GM20000 (cell line): ENCODE data around the gene WDR36.
A peak's percentile ranks its signal among the peaks of the same experiment; 100 is the strongest.

ENCODE experiments used
- DNase-seq: peaks from one replicate; pipeline ENCODE4 v3.0.0; 2012; ENCODE audit warnings: low spot score
- TF ChIP-seq, protein P1 (sequence below): IDR thresholded peaks from 2 replicates; pipeline ENCODE4 v1.5.1; 2012; ENCODE audit warnings: mild to moderate bottlenecking, control low read depth; ENCODE audit errors: extremely low read depth, missing control alignments

The WDR36 gene

DNA sequence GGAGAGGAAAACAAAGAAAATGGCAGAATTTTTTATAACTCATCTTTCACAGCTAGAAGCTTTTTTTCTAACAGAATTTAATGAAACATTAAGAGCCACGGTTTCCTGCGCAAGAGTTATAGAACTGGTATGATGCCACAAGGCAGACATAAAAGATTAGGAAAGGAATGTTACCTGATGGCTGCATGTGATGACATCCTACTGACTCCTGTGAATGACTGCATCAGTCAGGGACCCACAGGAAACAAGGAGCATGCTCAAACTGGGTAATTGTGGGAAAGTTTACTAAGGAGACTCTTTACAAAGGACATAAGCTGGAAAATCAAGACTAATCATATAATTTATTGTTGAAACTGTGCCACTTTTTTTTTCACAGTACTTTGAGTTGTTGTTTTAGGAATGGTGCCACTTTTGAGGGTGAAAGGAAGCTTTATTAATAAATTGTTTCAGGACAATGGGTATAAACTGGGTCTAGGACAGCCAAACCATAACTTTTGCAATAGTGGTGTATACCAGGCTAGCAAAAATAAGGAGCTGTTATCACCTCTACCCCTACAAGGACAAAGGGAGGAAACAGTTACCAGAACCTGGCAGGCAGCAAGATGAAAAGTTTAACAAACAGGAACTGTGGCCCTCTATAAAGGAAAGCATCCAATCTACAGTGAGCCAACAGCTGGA lies 25.7 kb upstream of the WDR36 start:
- TF ChIP-seq, protein P1, sequence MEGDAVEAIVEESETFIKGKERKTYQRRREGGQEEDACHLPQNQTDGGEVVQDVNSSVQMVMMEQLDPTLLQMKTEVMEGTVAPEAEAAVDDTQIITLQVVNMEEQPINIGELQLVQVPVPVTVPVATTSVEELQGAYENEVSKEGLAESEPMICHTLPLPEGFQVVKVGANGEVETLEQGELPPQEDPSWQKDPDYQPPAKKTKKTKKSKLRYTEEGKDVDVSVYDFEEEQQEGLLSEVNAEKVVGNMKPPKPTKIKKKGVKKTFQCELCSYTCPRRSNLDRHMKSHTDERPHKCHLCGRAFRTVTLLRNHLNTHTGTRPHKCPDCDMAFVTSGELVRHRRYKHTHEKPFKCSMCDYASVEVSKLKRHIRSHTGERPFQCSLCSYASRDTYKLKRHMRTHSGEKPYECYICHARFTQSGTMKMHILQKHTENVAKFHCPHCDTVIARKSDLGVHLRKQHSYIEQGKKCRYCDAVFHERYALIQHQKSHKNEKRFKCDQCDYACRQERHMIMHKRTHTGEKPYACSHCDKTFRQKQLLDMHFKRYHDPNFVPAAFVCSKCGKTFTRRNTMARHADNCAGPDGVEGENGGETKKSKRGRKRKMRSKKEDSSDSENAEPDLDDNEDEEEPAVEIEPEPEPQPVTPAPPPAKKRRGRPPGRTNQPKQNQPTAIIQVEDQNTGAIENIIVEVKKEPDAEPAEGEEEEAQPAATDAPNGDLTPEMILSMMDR: no peak
- DNase-seq: no peak

- TF ChIP-seq, protein P1: no peak
- DNase-seq: no peak
Observed at GRCh38 chr5:111068213-111068612, 23.9 kb upstream of the WDR36 start.

GRCh38 chr5:111069839-111070238 lies 22.3 kb upstream of the WDR36 start:
- DNase-seq: no peak
- TF ChIP-seq, protein P1: no peak

DNA sequence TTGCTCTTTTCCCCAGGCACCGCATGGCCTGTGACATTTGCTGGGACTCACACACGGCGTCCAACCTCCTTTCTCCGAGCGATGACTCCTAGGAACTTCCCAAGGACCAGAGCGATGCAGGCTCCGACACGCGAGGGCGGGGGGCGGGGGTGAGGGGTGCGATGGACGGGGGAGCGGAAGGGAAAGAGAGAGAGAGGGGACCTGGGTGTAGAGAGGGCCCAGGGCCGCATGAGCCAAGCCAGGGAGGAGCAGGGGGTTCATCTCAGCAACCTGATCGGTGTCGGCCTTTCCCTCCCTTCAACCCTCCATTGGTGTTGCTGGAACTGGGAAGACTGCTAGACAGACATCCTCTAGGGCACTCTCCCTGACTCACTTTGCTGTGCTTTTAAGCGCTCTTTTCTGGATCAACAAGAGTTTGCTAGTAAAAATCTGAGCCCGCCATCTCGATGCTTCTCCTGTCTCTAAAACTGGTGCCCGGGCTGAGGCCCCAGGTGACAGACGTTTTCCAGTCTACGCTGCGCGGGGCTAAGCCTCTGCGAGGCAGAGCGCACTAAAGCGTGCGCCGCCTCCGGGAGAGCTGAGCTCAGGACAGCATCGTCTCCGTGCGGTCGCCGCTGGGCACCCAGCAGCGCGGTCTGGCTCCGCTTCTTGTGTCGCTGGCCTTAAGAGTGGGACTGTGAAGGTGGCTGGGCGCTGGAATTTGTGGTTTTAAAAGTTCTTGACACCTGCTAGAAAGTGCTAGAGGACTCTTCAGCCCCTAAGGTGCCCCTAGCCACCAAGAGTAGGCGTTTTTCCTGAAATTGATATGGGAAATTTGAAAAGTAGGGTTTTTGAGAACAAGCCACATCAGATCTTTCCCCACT lies 21.6 kb upstream of the WDR36 start:
- TF ChIP-seq, protein P1: no peak
- DNase-seq: no peak

DNA sequence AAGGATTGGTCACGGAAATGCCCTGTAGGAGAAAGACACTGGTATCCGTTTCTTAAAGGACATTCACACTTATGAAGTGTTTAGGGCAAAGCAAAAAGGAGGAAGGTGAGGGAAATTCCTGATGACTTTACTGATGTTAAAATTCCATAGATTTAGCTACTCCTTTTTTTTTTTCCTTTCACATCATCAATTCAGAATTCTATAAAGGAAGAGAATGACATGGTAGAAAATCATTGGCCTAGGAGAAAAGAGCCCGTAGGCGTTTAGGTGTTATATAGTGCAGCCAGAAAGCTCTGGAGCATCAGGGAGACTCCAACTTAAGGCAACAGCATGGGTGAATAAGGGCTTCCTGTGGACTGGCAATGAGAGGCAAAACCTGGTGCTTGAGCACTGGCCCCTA lies 20.7 kb upstream of the WDR36 start, which contains the start of gene TSLP:
Gene TSLP (plus strand): TSS at position 301 of the 400 bp plus-strand sequence. CDS start 178 bp downstream, outside the sequence.
- TF ChIP-seq, protein P1: no peak
- DNase-seq: no peak

DNA sequence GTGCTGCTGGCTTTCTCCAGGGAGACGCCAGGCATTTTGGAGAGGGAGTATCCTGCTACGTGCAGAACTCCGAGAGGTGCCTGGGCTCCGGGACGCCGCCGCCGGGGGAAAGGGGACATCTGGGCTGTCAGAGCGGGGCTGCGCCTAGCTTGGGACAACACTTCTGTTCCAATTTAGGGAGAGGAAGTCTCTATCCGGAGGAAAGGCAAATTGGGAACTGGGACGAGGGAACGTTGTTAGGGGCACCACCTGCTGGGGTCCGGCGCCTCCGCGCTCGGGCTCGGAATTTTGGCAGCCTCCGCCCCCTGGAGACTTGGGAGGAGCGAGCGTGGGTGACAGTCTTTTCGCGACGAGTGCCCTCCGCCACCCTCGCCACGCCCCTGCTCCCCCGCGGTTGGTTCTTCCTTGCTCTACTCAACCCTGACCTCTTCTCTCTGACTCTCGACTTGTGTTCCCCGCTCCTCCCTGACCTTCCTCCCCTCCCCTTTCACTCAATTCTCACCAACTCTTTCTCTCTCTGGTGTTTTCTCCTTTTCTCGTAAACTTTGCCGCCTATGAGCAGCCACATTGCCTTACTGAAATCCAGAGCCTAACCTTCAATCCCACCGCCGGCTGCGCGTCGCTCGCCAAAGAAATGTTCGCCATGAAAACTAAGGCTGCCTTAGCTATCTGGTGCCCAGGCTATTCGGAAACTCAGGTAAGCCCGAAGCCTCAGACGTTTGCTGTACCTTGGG lies 19.0 kb upstream of the WDR36 start:
- peak; percentile 48 for DNase-seq
- TF ChIP-seq, protein P1: no peak

DNA sequence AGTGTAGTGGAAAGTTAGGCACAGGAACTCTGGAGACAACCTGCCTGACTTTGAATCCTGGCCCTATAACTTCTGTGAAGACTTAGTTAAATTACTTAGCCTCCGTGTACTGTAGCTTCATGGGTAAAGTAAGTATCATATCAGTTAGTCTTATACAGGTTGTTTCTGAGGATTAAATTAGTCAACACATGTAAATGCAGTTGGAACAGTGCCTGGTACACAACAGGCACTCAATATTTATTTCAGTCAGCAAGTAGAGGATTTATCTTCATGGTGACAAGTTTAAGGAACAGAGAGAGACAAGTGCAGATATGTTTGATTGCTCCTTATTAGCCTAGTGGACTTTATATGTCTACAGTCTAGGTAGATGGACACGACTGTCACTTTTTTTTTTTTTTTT lies 17.9 kb upstream of the WDR36 start:
- DNase-seq: no peak

More for the DNA sequence above, 17.9 kb upstream of the WDR36 start:
- TF ChIP-seq, protein P1: no peak
